Osteoblast (primary cell): ENCODE data around the gene NOS3. TPM values are rescaled to one million over a fixed set of nuclear protein-coding genes. Genes with fewer than 3 reads are reported as not detected.

Experiments used
- DNase-seq: peaks from one replicate; pipeline ENCODE4 v3.0.0; 2011; ENCODE audit warnings: low spot score, mixed read lengths; ENCODE audit not compliant: insufficient read length; ENCODE audit errors: missing footprints
- H2AFZ ChIP-seq: 2 replicates; pipeline ENCODE4 v1.6.0; 2011; ENCODE audit warnings: mild to moderate bottlenecking, low read length
- H3K27ac ChIP-seq: 2 replicates; pipeline ENCODE4 v1.5.1; 2011; ENCODE audit warnings: mild to moderate bottlenecking, low read depth, low read length, moderate library complexity
- H3K27me3 ChIP-seq: 2 replicates; pipeline ENCODE4 v1.6.0; 2012; ENCODE audit warnings: mild to moderate bottlenecking, control low read depth, inconsistent platforms, low read length, moderate library complexity; ENCODE audit not compliant: insufficient read depth
- H3K36me3 ChIP-seq: 2 replicates; pipeline ENCODE4 v1.5.1; 2011; ENCODE audit warnings: mild to moderate bottlenecking, low read length, control low read depth, moderate library complexity; ENCODE audit not compliant: insufficient read depth
- H3K4me1 ChIP-seq: 2 replicates; pipeline ENCODE4 v1.5.1; 2011; ENCODE audit warnings: mild to moderate bottlenecking, low read length, control low read depth, moderate library complexity; ENCODE audit not compliant: insufficient read depth
- H3K4me2 ChIP-seq: 2 replicates; pipeline ENCODE4 v1.6.0; 2011; ENCODE audit warnings: mild to moderate bottlenecking, low read length; ENCODE audit not compliant: insufficient read depth
- H3K4me3 ChIP-seq: fragments of 200-600 bp; sonication (generic); 3 replicates; pipeline ENCODE4 v1.5.1; 2012; ENCODE audit warnings: mild to moderate bottlenecking, low read length, inconsistent platforms; ENCODE audit not compliant: insufficient read depth
- H3K79me2 ChIP-seq: 2 replicates; pipeline ENCODE4 v1.6.0; 2012; ENCODE audit warnings: mild to moderate bottlenecking, low read length, control low read depth, inconsistent platforms; ENCODE audit not compliant: insufficient read depth
- H3K9me3 ChIP-seq: 2 replicates; pipeline ENCODE4 v1.5.1; 2011; ENCODE audit warnings: low read depth, low read length, control low read depth
- H4K20me1 ChIP-seq: 2 replicates; pipeline ENCODE4 v1.6.0; 2012; ENCODE audit warnings: mild to moderate bottlenecking, low read length, control low read depth; ENCODE audit not compliant: insufficient read depth
- total RNA-seq: library from RNA; depleted of rRNA; stranded (reverse); fragments of >200 nt; gene quantifications from 2 replicates; pipeline ENCODE4 v1.2.3, GENCODE V29; 2012
- TF ChIP-seq, protein P1 (sequence below): IDR thresholded peaks from 2 replicates; pipeline ENCODE4 v1.5.1; 2011; ENCODE audit warnings: mild to moderate bottlenecking, low read depth, low read length, moderate library complexity; ENCODE audit errors: extremely low read depth

NOS3 gene
- total RNA-seq, 1 donor, result not detected

DNA sequence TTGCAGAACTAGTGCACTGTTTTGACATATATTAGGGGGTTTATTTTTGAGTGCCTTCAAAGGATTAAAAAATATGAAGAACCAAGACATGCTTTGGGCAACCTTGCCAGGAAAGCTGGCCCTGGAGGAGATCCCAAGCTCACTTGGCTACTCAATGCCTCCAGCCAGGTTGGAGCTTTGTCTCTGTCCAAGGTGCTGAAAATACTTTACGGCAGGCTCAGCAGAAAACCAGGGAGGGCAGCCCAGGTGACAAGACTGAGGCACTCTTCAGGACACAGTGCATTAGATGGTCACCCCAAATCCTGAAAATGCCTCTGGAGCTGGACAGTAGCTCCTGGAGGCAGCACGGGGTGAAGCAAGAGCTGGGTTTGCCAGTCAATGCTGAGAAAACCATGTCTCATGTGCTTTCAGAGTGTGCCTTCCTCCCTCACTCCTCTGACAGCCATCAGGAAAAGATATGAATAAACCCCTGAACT, 6.9 kb upstream of the NOS3 start:
- no peaks in the 10 kb centered on the region for H3K9me3 ChIP-seq
- H4K20me1 ChIP-seq, result peaks cover 2% of the 10 kb centered on the region
- H3K4me3 ChIP-seq, result no peak overlapping the region
- no peaks in the 10 kb centered on the region for H3K36me3 ChIP-seq
- DNase-seq, result no peak
- TF ChIP-seq, protein P1, sequence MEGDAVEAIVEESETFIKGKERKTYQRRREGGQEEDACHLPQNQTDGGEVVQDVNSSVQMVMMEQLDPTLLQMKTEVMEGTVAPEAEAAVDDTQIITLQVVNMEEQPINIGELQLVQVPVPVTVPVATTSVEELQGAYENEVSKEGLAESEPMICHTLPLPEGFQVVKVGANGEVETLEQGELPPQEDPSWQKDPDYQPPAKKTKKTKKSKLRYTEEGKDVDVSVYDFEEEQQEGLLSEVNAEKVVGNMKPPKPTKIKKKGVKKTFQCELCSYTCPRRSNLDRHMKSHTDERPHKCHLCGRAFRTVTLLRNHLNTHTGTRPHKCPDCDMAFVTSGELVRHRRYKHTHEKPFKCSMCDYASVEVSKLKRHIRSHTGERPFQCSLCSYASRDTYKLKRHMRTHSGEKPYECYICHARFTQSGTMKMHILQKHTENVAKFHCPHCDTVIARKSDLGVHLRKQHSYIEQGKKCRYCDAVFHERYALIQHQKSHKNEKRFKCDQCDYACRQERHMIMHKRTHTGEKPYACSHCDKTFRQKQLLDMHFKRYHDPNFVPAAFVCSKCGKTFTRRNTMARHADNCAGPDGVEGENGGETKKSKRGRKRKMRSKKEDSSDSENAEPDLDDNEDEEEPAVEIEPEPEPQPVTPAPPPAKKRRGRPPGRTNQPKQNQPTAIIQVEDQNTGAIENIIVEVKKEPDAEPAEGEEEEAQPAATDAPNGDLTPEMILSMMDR, result no peak
- H3K4me1 ChIP-seq, result no peaks in the 10 kb centered on the region
- H3K27ac ChIP-seq, result no peak overlapping the region
- H3K79me2 ChIP-seq, result no peaks in the 10 kb centered on the region
- H3K27me3 ChIP-seq, result peaks cover 22% of the 10 kb centered on the region
- no peak overlapping the region for H2AFZ ChIP-seq
- H3K4me2 ChIP-seq, result no peak overlapping the region

DNA sequence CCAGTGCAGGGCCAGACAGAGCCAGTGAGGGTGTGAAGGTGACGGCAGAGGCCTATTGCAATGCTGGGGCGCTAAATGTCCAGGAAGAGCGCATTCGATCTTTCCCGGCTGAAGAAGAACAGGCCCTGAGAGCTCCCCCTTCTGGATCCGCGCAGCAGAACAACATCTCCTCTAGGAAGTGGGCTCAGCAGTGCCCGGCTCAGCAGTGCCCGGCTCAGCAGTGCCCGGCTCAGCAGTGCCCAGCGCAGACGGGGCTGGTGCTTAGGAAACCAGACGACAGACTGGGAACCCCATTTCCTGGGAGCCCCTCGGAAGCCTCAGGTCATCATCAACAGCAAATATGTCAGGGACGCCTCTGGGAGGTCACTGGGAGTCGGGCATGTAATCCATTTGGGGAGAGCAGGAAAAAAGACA, 4.7 kb upstream of the NOS3 start:
- no peaks in the 10 kb centered on the region for H3K36me3 ChIP-seq
- no peak overlapping the region for H3K27ac ChIP-seq
- TF ChIP-seq, protein P1, result peak; percentile 70
- H3K27me3 ChIP-seq, result peaks cover 7% of the 10 kb centered on the region
- no peaks in the 10 kb centered on the region for H3K9me3 ChIP-seq
- H2AFZ ChIP-seq, result no peak overlapping the region
- peaks cover 2% of the 10 kb centered on the region for H4K20me1 ChIP-seq
- H3K4me1 ChIP-seq, result no peaks in the 10 kb centered on the region
- H3K4me2 ChIP-seq, result no peak overlapping the region
- H3K79me2 ChIP-seq, result no peaks in the 10 kb centered on the region
- no peak overlapping the region for H3K4me3 ChIP-seq
- peak; percentile 98 for DNase-seq

DNA sequence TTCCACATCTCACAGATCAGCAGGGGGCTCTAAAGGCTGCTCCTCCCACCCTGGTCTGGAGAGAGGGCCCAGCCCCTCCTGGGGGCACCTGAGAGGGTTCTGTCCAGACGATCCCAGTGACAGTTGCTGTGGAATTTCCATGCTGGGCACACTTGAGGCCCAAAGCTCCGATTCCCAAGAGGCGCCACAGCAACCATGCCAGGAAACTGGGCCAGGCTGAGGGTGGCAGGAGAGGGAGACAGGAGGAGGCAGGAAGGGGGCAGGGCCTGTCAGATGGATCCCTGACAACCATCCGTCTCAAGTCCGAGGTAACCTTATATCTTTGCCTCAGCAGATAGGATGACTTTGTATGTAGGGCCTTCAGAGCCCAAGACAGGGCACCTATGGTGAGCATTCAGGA, 4.3 kb upstream of the NOS3 start:
- Histone ChIP-seq H3K27me3 (peaks cover 3% of the 10 kb centered on the region), H3K4me1 (no peaks in the 10 kb centered on the region), H3K9me3 (no peaks in the 10 kb centered on the region), H3K27ac (no peak overlapping the region), H2AFZ (no peak overlapping the region), H3K36me3 (no peaks in the 10 kb centered on the region), H3K4me3 (no peak overlapping the region), H4K20me1 (peaks cover 2% of the 10 kb centered on the region), H3K4me2 (no peak overlapping the region), H3K79me2 (no peaks in the 10 kb centered on the region)
- DNase-seq, result no peak
- TF ChIP-seq, protein P1, result no peak

DNA sequence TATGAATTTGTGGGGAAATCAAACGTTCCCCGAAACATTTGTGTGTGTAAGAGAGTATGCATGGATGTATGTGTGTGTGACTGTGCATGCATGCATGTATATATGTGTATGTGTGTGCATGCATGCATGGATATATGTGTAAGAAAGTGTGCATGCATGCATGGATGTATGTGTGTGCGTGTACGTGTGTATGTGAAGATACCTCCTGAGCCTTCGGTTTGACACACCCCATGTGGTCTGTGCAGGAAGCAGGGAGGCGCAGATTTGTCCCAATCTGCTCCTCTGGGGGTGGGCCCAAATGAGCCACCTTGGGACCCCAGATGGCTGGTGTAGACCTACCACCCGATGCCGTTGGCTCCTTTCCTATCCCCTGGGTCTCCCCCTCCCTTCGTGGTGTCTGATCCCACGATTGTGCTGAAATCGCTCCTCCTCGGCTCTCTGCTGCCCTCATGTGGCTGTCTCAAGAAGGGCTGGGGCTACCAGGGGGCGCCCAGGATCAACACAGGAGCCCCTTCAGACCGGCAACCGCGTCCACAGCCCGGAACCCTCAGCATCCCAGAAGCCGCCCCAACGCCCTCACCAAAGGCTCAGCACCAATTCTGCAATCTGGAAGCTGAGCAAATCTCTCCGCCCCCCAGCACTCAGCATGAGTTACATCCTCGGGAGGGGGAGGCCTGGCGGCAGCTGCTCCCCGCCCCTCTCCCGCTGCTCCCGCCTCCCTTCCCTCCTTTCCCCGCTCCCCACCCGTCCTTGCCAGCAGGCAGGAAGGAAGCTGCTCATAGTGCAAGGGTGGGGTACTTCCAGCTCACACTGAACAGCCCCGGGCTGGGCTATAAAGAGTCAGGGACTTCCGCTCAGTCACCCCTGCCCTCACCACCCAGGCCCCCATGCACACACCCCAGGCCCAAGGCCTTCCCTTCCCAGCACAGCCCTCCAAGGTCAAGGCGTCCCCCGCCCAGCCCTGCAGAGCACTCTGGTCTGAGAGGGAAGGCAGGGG, 2.3 kb upstream of the NOS3 start:
- no peak overlapping the region for H3K4me3 ChIP-seq
- no peaks in the 10 kb centered on the region for H3K4me1 ChIP-seq
- peaks cover 2% of the 10 kb centered on the region for H4K20me1 ChIP-seq
- H3K27me3 ChIP-seq, result peaks cover 3% of the 10 kb centered on the region
- no peaks in the 10 kb centered on the region for H3K36me3 ChIP-seq
- no peaks in the 10 kb centered on the region for H3K79me2 ChIP-seq
- H3K9me3 ChIP-seq, result no peaks in the 10 kb centered on the region
- TF ChIP-seq, protein P1, result peak; percentile 68
- DNase-seq, result peak; percentile 96
- no peak overlapping the region for H2AFZ ChIP-seq
- no peak overlapping the region for H3K4me2 ChIP-seq
- H3K27ac ChIP-seq, result no peak overlapping the region
